Measurements from ENCODE around the gene CTRL.
"Not testable (repeated sequence)": the region's sequence is repeated elsewhere in the genome, so short reads cannot be mapped to it uniquely, and the experiment has no call there.

The CTRL gene

GRCh38 chr16:67927131-67927941 is 4.3 kb downstream of the CTRL start:
- in situ Hi-C loops (cut with MboI; ENCODE audit: low sequenced_read_pairs): loop anchor here (10.0 kb wide), 1 partner anchor 253 kb away; no protein-coding TSS in a partner anchor

GRCh38 chr16:67926181-67926750 is 5.4 kb downstream of the CTRL start:
- in situ Hi-C loops (cut with MboI; ENCODE audit: low sequenced_read_pairs): loop anchor here (10.0 kb wide), 1 partner anchor 251 kb away; no protein-coding TSS in a partner anchor

GRCh38 chr16:67924140-67924906 is 7.3 kb downstream of the CTRL start:
- in situ Hi-C loops (cut with MboI; ENCODE audit: low sequenced_read_pairs): loop anchor here (10.0 kb wide), 1 partner anchor 250 kb away; no protein-coding TSS in a partner anchor

- in situ Hi-C loops (cut with MboI; ENCODE audit: low sequenced_read_pairs): loop anchor here (10.0 kb wide), 1 partner anchor 249 kb away; no protein-coding TSS in a partner anchor
Measured at GRCh38 chr16:67923414-67924116, 8.1 kb downstream of the CTRL start.

GRCh38 chr16:67922740-67923139 is 8.9 kb downstream of the CTRL start:
- in situ Hi-C loops (cut with MboI; ENCODE audit: low sequenced_read_pairs): loop anchor here (10.0 kb wide), 1 partner anchor 248 kb away; no protein-coding TSS in a partner anchor

GRCh38 chr16:67922221-67922620 is 9.4 kb downstream of the CTRL start:
- in situ Hi-C loops (cut with MboI; ENCODE audit: low sequenced_read_pairs): loop anchor here (10.0 kb wide), 1 partner anchor 247 kb away; no protein-coding TSS in a partner anchor

- in situ Hi-C loops (cut with MboI; ENCODE audit: low sequenced_read_pairs): loop anchor here (10.0 kb wide), 1 partner anchor 245 kb away; no protein-coding TSS in a partner anchor
Measured at GRCh38 chr16:67919622-67920221, 11.9 kb downstream of the CTRL start.

GRCh38 chr16:67917852-67918236 is 13.8 kb downstream of the CTRL start:
- in situ Hi-C loops (cut with MboI; ENCODE audit: low sequenced_read_pairs): no loop called here

- in situ Hi-C loops (cut with MboI; ENCODE audit: low sequenced_read_pairs): no loop called here
Measured at GRCh38 chr16:67917140-67917851, 14.4 kb downstream of the CTRL start.

- in situ Hi-C loops (cut with MboI; ENCODE audit: low sequenced_read_pairs): no loop called here
Measured at GRCh38 chr16:67915831-67916723, 15.6 kb downstream of the CTRL start.

GRCh38 chr16:67915496-67915769 is 16.2 kb downstream of the CTRL start:
- in situ Hi-C loops (cut with MboI; ENCODE audit: low sequenced_read_pairs): not testable (repeated sequence)

GRCh38 chr16:67914758-67915495 is 16.7 kb downstream of the CTRL start:
- in situ Hi-C loops (cut with MboI; ENCODE audit: low sequenced_read_pairs): no loop called here

- in situ Hi-C loops (cut with MboI; ENCODE audit: low sequenced_read_pairs): no loop called here
Measured at GRCh38 chr16:67910158-67910557, 21.5 kb downstream of the CTRL start.

GRCh38 chr16:67909056-67909742 is 22.5 kb downstream of the CTRL start:
- in situ Hi-C loops (cut with MboI; ENCODE audit: low sequenced_read_pairs): no loop called here

GRCh38 chr16:67907397-67908180 is 24.1 kb downstream of the CTRL start:
- in situ Hi-C loops (cut with MboI; ENCODE audit: low sequenced_read_pairs): no loop called here

- in situ Hi-C loops (cut with MboI; ENCODE audit: low sequenced_read_pairs): no loop called here
Measured at GRCh38 chr16:67902831-67903230, 28.8 kb downstream of the CTRL start.

- in situ Hi-C loops (cut with MboI; ENCODE audit: low sequenced_read_pairs): no loop called here
Measured at GRCh38 chr16:67901734-67902133, 29.9 kb downstream of the CTRL start.
